ENCODE data around the gene MACROD2. TPM values are rescaled to one million over a fixed set of nuclear protein-coding genes. Genes with fewer than 3 reads are reported as not detected.

MACROD2 gene
- total RNA-seq, 1 experiment from 2014 or later = 1.4 TPM

DNA sequence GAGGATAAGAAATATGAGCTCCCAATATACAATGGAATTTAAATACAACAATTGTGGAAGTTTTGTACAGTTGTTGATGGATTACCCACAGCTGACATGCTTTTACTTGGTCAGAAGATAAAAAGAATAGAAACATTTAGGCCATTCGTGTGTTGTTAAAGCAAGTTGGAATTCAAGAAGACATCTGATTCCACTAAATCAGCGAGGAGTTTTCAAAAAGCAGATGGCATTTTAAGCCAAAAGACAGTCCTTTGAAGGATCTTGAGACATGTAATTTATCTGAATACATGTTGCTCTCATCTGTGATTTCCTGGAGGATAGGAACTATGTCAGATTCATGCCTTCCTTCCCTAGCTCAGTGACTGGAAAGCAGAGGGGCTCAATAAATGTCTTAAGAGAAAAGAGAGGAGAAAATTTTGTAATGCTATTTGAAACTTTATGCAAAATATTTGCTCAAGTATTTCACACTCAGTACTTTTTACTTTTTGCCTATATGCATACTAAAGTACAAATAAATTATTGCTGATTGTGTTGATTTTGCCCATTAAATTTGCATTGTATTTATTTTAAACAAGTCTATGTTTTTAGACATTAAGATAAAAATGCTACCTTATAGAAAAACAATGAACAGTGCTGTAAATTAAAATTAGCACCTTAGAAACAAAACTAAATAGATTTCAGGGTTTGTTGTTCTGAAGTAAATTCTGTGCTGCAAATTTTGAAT lies 1075.9 kb downstream of the MACROD2 start:
- intact Hi-C loops (cut with micrococcal nuclease; ENCODE audit: unreplicated experiment) = no loop called here
- POLR2A ChIA-PET (ENCODE audit: low non-redundant PET) = no interaction called here

DNA sequence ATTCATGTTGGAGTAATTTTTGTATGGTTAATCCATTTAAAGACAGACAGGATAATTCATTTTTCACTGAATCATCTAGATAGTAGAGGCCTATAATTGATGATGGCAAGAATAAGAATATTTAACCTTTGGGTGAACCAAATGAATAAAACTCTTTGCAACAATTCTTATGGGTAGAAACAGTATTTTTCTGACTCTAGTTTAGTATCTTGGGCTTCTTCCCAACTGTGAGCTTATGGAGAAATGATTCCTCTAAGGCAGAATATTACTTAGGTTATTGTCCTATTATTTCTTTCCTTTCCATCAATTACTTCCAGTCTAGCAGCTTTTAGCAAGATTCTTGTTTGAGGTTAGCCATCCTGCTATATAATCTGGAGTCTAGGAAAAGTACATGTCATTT lies 1077.0 kb downstream of the MACROD2 start:
- CTCF ChIA-PET = no interaction called here
- DNase-seq (ENCODE audit: low spot score) = no peak
- POLR2A ChIA-PET (ENCODE audit: low non-redundant PET) = no interaction called here

More for the DNA sequence above, 1075.9 kb downstream of the MACROD2 start:
- no peak for TF ChIP-seq EZH2 (IDR thresholded peaks at IDR 0.05; ENCODE audit: borderline replicate concordance, low read depth, low read length, poor library complexity, severe bottlenecking)
- TF ChIP-seq, protein P1, sequence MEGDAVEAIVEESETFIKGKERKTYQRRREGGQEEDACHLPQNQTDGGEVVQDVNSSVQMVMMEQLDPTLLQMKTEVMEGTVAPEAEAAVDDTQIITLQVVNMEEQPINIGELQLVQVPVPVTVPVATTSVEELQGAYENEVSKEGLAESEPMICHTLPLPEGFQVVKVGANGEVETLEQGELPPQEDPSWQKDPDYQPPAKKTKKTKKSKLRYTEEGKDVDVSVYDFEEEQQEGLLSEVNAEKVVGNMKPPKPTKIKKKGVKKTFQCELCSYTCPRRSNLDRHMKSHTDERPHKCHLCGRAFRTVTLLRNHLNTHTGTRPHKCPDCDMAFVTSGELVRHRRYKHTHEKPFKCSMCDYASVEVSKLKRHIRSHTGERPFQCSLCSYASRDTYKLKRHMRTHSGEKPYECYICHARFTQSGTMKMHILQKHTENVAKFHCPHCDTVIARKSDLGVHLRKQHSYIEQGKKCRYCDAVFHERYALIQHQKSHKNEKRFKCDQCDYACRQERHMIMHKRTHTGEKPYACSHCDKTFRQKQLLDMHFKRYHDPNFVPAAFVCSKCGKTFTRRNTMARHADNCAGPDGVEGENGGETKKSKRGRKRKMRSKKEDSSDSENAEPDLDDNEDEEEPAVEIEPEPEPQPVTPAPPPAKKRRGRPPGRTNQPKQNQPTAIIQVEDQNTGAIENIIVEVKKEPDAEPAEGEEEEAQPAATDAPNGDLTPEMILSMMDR (conservative IDR thresholded peaks at IDR 0.05; ENCODE audit: low read depth, low read length) = no peak
- H3K4me1 ChIP-seq (ENCODE audit: insufficient read depth, low read length, poor library complexity, severe bottlenecking) = no peaks in the 10 kb centered on the region
- peaks cover 15% of the 10 kb centered on the region for H3K9me3 ChIP-seq (ENCODE audit: low read depth, low read length, poor library complexity, severe bottlenecking)
- DNase-seq (ENCODE audit: low spot score) = no peak
- no peaks in the 10 kb centered on the region for H3K36me3 ChIP-seq (ENCODE audit: insufficient read depth, low read length, poor library complexity, severe bottlenecking)
- H3K27me3 ChIP-seq (replicated peaks; ENCODE audit: insufficient read depth, low read depth, low read length, poor library complexity) = no peaks in the 10 kb centered on the region
- CTCF ChIA-PET = no interaction called here
- H3K27ac ChIP-seq (ENCODE audit: low read depth, low read length, poor library complexity, severe bottlenecking) = no peak overlapping the region
- no TSS peak for BruUV-seq (replicated peaks)
- no peak overlapping the region for H3K4me3 ChIP-seq (ENCODE audit: low read depth, low read length, poor library complexity, severe bottlenecking)

DNA sequence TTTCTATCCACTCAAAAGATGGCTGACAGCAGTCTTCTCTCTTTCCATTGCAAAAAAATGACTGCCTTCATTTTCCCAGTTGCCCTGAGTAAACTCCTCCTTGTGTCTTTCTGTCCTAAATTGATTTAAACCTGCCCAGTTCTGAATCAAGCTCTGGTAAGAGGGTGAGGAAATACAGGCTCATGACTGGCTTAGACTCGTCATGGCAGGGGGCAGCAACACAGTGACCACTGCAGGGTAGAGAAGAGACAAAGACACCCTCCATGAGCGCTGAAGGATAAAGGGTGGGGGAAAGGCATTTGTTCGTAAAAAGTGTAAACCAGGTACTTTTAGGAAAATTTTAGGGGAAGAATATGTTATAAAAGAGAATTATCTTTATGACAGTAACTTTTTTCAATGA lies 1080.3 kb downstream of the MACROD2 start:
- Histone ChIP-seq H3K27ac (ENCODE audit: low read depth, low read length, poor library complexity, severe bottlenecking) (no peak overlapping the region), H3K4me3 (ENCODE audit: low read depth, low read length, poor library complexity, severe bottlenecking) (no peak overlapping the region), H3K36me3 (ENCODE audit: insufficient read depth, low read length, poor library complexity, severe bottlenecking) (no peaks in the 10 kb centered on the region), H3K4me1 (ENCODE audit: insufficient read depth, low read length, poor library complexity, severe bottlenecking) (no peaks in the 10 kb centered on the region), H3K27me3 (replicated peaks; ENCODE audit: insufficient read depth, low read depth, low read length, poor library complexity) (no peaks in the 10 kb centered on the region), H3K9me3 (ENCODE audit: low read depth, low read length, poor library complexity, severe bottlenecking) (peaks cover 12% of the 10 kb centered on the region)
- intact Hi-C loops (cut with micrococcal nuclease; ENCODE audit: unreplicated experiment) = no loop called here
- ChIA-PET POLR2A (ENCODE audit: low non-redundant PET) (no interaction called here), CTCF (no interaction called here)
- no peak for DNase-seq (ENCODE audit: low spot score)
- TF ChIP-seq, protein P1 (conservative IDR thresholded peaks at IDR 0.05; ENCODE audit: low read depth, low read length) = no peak
- no peak for TF ChIP-seq EZH2 (IDR thresholded peaks at IDR 0.05; ENCODE audit: borderline replicate concordance, low read depth, low read length, poor library complexity, severe bottlenecking)
- BruUV-seq (replicated peaks) = no TSS peak

More for the DNA sequence above, 1077.0 kb downstream of the MACROD2 start:
- Histone ChIP-seq H3K4me1 (ENCODE audit: insufficient read depth, low read length, poor library complexity, severe bottlenecking) (no peaks in the 10 kb centered on the region), H3K36me3 (ENCODE audit: insufficient read depth, low read length, poor library complexity, severe bottlenecking) (no peaks in the 10 kb centered on the region), H3K4me3 (ENCODE audit: low read depth, low read length, poor library complexity, severe bottlenecking) (no peak overlapping the region), H3K27me3 (replicated peaks; ENCODE audit: insufficient read depth, low read depth, low read length, poor library complexity) (no peaks in the 10 kb centered on the region), H3K27ac (ENCODE audit: low read depth, low read length, poor library complexity, severe bottlenecking) (no peak overlapping the region), H3K9me3 (ENCODE audit: low read depth, low read length, poor library complexity, severe bottlenecking) (peaks cover 15% of the 10 kb centered on the region)
- intact Hi-C loops (cut with micrococcal nuclease; ENCODE audit: unreplicated experiment) = no loop called here
- no TSS peak for BruUV-seq (replicated peaks)
- TF ChIP-seq EZH2 (IDR thresholded peaks at IDR 0.05; ENCODE audit: borderline replicate concordance, low read depth, low read length, poor library complexity, severe bottlenecking) = no peak
- TF ChIP-seq, protein P1 (conservative IDR thresholded peaks at IDR 0.05; ENCODE audit: low read depth, low read length) = no peak
